HG02870 (cell line): ENCODE data around the gene AMMECR1L.
"Not testable (repeated sequence)": the region's sequence is repeated elsewhere in the genome, so short reads cannot be mapped to it uniquely, and the experiment has no call there.

Source experiments
- ATAC-seq: cut with Tn5 transposase; IDR thresholded peaks from one replicate; pipeline ENCODE4 v1.9.1; 2021; ENCODE audit warnings: mild to moderate bottlenecking, moderate library complexity; ENCODE audit not compliant: unreplicated experiment

AMMECR1L gene

DNA sequence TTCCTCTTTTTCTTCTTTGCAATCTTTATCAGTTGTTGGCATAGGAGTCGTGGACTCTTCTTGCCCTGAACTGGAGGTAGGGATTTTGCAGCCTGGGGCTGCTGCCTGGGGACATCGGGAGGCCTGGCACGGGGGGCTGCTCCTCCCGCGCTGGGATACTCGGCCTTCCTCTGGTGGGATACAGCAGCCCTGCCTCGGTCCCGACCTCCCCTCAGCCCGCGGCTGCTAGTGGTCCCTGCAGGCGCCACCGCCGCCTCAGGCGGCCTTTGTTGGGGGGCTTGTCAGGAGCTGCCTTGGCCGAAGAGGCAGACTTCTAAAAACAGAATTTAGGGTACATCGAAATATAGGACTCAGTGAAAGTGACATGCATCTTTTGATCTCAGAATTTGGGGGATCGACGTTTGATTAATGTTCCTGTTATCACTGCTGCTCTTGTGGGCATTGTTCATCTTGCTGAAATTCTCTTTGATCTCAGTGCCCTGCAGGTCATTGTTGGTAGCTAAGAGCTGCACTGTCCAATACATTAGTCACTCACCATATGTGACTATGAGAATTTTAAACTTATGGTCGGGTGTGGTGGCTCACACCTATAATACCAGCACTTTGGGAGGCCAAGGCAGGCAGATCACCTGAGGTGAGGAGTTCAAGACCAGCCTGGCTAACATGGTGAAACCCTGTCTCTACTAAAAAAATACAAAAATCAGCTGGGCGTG lies 44.1 kb downstream of the AMMECR1L start:
- no peak for ATAC-seq

DNA sequence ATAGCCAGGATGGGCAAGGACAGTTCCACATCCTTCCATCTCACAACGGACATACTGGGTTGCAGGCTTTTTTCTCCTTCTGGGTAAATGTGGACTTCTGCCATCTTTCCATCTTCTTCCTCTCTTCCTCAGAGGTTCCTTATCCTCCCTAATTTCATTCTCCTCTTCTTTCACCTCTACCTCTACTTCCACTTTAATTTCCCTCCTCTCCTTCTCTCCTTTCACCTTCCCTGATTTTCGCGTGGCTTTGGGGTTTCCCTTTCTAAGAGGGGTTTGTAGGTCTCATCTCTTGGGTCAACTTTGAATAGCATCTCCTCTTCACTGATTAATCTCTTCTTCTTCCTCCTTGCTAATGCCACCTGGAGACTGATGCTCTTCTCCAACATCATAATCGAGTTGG lies 44.9 kb downstream of the AMMECR1L start:
- no peak for ATAC-seq

DNA sequence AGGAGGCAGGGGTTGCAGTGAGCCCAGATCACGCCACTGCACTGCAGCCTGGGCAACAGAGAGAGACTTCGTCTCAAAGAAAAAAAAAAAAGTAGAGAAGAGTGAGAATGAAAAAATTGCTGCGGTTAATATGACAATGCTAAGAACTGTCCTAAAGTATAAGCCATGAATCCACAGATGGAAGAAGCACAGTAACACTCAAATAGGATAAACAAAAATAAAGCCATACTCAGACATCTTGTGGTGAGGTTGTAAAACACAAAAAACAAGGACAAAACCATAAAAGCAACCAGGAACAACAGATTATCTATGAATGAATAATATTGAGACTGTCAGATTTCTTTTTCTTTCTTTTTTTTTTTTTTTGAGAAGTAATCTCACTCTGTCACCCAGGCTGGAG lies 50.8 kb downstream of the AMMECR1L start:
- no peak for ATAC-seq

DNA sequence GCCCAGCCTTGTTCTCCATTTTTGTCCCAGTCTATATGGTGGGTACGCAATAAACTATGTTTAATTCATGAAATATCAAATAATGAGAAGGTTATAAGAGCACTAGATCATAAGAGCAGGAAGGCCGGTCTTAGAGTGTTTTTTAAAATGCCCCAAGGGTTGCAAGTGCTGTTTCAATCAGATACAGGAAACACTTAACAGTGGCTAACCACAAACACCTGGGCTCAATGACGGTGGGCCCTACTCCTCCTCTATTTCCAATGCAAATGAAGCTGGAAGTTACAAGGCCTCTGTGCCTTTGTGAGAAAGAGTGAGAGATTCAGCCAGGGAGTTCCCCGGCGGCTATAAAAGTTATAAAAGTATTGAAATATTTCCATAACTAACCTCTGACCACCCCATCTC lies 55.9 kb downstream of the AMMECR1L start:
- ATAC-seq, result peak; percentile 99

DNA sequence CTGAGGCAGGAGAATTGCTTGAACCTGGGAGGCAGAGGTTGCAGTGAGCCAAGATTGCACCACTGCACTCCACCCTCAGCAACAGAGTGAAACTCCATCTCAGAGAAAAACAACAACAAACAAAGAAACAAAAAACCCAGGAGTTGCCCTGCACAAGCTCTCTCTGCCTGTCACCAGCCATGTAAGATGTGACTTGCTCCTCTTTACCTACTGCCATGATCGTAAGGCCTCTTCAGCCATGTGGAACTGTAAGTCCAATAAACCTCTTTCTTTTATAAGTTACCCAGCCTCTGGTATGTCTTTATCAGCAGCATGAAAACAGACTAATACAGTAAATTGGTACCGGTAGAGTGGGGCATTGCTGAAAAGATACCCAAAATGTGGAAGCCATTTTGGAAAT lies 59.0 kb downstream of the AMMECR1L start:
- ATAC-seq, result not testable (repeated sequence)

DNA sequence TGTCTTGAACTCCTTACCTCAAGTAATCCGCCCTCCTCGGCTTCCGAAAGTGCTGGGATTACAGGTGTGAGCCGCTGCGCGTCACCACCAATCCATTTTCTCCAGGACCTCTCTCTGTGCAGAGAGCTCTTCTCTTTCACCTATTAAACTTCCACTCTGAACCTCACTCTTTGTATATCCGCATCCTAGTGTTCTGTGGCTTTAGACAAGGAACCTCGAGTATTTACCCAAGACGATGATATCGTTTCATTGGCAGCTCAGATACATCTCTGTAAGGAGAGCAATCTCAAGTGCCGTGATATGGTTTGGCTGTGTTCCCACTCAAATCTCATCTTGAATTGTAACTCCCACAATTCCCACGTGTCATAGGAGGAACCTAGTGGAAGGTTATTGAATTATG lies 59.7 kb downstream of the AMMECR1L start:
- no peak for ATAC-seq

DNA sequence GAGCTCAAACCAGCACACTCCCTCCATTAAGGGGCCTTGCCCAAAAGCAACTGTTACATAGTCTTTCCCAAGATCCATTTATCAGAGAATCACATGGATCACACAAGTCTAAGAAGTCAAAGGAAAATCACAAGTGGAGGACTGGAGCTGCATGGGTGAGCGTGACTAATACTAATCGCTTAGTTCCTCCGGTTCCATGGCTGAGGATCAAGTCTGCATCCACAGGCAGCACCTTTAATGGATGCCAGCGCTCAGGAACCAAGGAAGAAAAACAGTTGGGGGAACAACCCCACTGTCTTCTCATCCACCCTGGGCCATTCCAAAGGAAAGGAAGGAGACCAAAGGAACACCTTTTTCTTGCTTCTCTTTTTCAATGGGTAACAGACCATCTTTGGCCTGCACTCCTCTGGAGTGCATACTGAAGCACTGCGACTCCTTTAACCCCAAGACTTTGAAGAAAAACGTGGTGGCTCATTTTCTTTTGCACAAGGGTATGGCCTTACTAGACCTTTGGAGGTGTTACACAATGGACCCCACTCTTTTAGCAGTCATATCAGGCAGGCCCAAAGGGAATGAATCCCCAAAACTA lies 65.6 kb downstream of the AMMECR1L start:
- ATAC-seq, result no peak

DNA sequence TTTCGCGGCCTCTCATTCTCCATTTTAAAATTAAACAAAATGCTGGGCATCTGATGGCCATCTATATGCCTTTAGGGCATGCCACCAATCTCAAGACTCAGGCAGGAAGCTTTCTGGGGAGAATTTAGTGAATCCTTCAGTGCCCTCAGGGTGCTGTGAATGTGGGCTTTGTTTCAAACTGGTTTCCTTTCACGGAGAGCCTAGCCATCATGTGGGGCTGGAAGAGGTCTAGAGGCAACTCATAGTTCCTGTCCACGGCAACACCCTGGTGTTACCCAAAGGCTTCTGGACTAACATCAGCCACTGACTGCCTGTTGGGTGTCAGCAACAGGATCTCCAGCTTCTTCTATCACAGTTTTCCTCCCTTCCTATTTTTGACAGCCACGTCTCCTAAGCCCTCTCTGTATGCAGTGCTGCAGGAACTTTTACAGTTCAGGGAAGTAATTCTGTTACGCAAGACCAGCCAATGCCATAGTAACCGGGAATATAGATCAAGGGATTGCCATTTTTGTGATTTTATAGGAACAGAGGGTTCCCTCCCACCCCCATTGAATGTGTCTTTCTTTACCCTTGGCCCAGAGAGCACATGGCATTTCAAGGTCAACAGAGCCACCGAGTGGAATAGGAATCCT lies 66.8 kb downstream of the AMMECR1L start:
- no peak for ATAC-seq

DNA sequence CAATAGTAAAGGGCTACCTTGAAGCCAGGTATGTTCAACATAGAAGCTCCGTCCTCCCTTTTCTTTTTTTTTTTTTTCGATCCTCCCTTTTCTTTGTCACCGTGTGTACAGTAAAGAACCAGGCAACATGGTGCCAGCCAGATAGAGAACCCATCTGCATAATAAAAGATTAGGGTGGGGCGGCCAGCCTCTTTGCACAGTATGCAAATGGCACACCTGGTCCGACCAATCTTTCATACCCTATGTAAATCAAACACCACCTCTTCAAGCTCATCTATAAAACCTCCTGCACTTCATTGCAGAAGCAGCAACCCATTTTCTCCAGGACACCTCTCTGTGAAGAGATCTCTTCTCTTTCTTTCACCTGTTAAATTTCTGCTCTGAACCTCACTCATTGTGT lies 67.5 kb downstream of the AMMECR1L start:
- ATAC-seq, result no peak

DNA sequence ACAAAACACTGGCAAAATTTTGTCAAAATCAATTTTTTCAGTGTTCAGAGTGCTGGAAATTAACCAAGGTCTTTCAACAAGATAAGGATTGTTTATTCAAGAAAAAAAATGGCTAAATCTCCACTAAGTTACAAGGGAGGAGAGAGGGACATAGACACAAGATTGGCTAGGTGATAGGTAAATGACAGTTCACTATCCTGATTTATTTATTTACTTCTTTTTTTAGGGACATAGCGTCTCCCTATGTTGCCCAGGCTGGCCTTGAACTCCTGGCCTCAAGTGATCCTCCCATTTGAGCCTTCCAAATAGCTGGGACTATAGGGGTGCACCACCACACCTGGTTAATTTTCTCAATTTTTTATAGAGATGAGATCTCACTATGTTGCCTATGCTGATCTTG lies 71.1 kb downstream of the AMMECR1L start:
- ATAC-seq, result no peak

DNA sequence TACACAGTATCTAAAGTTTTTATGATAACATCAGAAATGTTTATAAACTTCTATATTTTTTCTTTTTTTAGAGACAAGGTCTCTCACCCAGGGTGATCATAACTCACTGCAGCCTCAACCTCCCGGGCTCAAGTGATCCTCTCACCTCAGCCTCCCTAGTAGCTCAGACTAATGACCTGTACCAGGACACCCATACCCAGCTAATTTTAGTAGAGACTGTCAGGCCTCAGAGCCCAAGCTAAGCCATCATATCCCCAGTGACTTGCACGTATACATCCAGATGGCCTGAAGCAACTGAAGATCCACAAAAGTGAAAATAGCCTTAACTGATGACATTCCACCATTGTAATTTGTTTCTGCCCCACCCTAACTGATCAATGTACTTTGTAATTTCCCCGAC lies 73.3 kb downstream of the AMMECR1L start:
- ATAC-seq, result not testable (repeated sequence)
